HepG2 (cell line): ENCODE results near the gene PKP3. TPM values are rescaled to one million over a fixed set of nuclear protein-coding genes. Genes with fewer than 3 reads are reported as not detected.

ENCODE experiments used
- ARNT2 ChIP-seq: sonication (generic); formaldehyde crosslinking; IDR thresholded peaks from 2 replicates; pipeline ENCODE4 v1.8.0; 2022; ENCODE audit warnings: mild to moderate bottlenecking, low read depth, missing genetic modification reagents, moderate library complexity
- DR1 ChIP-seq: sonication (generic); formaldehyde crosslinking; IDR thresholded peaks from 2 replicates; pipeline ENCODE4 v1.8.0; 2021; ENCODE audit warnings: mild to moderate bottlenecking, missing genetic modification reagents, inconsistent platforms
- EHMT2 ChIP-seq: fragments of 200-600 bp; sonication (generic); IDR thresholded peaks from 2 replicates; pipeline ENCODE4 v1.7.0; 2017; ENCODE audit warnings: antibody characterized with exemption, low read depth, low read length, borderline replicate concordance
- FOXK1 ChIP-seq: sonication (generic); formaldehyde crosslinking; IDR thresholded peaks from 2 replicates; pipeline ENCODE4 v1.4.0; 2020; ENCODE audit warnings: low read depth, missing genetic modification reagents, borderline replicate concordance
- GATAD1 ChIP-seq: IDR thresholded peaks from 2 replicates; pipeline ENCODE4 v1.6.1; 2016; ENCODE audit warnings: missing genetic modification reagents, missing compliant biosample characterization
- HDAC2 ChIP-seq: sonication (generic); formaldehyde crosslinking; IDR thresholded peaks from 2 replicates; pipeline ENCODE4 v1.4.0; 2020; ENCODE audit warnings: missing genetic modification reagents
- MAF1 ChIP-seq: sonication (generic); formaldehyde crosslinking; IDR thresholded peaks from 2 replicates; pipeline ENCODE4 v1.5.0; 2020; ENCODE audit warnings: missing genetic modification reagents, borderline replicate concordance
- NR2F6 ChIP-seq, 2 experiments: IDR thresholded peaks; 2 replicates each; pipeline ENCODE4 v1.6.1; 2016; ENCODE audit warnings: antibody characterized with exemption in 1 of 2, mild to moderate bottlenecking in 1 of 2
- RFX3 ChIP-seq: IDR thresholded peaks from 2 replicates; pipeline ENCODE4 v1.6.1; 2016; ENCODE audit warnings: missing biosample characterization, missing genetic modification reagents
- RXRA ChIP-seq: sonication (generic); formaldehyde crosslinking; IDR thresholded peaks from 2 replicates; pipeline ENCODE4 v1.5.1; 2020; ENCODE audit warnings: missing genetic modification reagents
- SMAD9 ChIP-seq: sonication (generic); formaldehyde crosslinking; IDR thresholded peaks from 2 replicates; pipeline ENCODE4 v1.5.1; 2020; ENCODE audit warnings: mild to moderate bottlenecking, missing genetic modification reagents
- SOX5 ChIP-seq: IDR thresholded peaks from 2 replicates; pipeline ENCODE4 v1.6.1; 2016; ENCODE audit warnings: borderline replicate concordance
- SOX6 ChIP-seq, 2 experiments: fragments of 450-650 bp in 1 of 2; sonication (generic) in 1 of 2; formaldehyde crosslinking in 1 of 2; IDR thresholded peaks; 2 replicates each; pipeline versions ENCODE4 v1.4.0 to v1.6.1; 2017 to 2020; ENCODE audit warnings: antibody characterized with exemption in 1 of 2, mild to moderate bottlenecking in 1 of 2, missing genetic modification reagents in 1 of 2
- SP2 ChIP-seq: sonication (generic); formaldehyde crosslinking; IDR thresholded peaks from 2 replicates; pipeline ENCODE4 v1.5.1; 2020; ENCODE audit warnings: mild to moderate bottlenecking, missing genetic modification reagents
- TARDBP ChIP-seq: sonication (generic); formaldehyde crosslinking; IDR thresholded peaks from 2 replicates; pipeline ENCODE4 v1.8.0; 2022; ENCODE audit warnings: mild to moderate bottlenecking, missing genetic modification reagents
- TEAD3 ChIP-seq: optimal IDR thresholded peaks from 2 replicates; pipeline ENCODE3; 2016; ENCODE audit warnings: borderline replicate concordance
- ZBTB38 ChIP-seq: sonication (generic); formaldehyde crosslinking; IDR thresholded peaks from 2 replicates; pipeline ENCODE4 v1.5.1; 2020; ENCODE audit warnings: mild to moderate bottlenecking, missing genetic modification reagents
- ZMYM4 ChIP-seq: sonication (generic); formaldehyde crosslinking; IDR thresholded peaks from 2 replicates; pipeline ENCODE4 v1.8.1; 2023; ENCODE audit warnings: mild to moderate bottlenecking, missing genetic modification reagents
- ZNF160 ChIP-seq: sonication (generic); formaldehyde crosslinking; IDR thresholded peaks from 2 replicates; pipeline ENCODE4 v1.8.0; 2022; ENCODE audit warnings: mild to moderate bottlenecking, inconsistent platforms, missing genetic modification reagents
- ZNF333 ChIP-seq: sonication (generic); formaldehyde crosslinking; IDR thresholded peaks from 2 replicates; pipeline ENCODE4 v1.4.0; 2020; ENCODE audit warnings: mild to moderate bottlenecking, missing genetic modification reagents, borderline replicate concordance
- ZNF431 ChIP-seq: sonication (generic); formaldehyde crosslinking; IDR thresholded peaks from 2 replicates; pipeline ENCODE4 v1.9.0; 2022; ENCODE audit warnings: missing genetic modification reagents, low read depth, mild to moderate bottlenecking, borderline replicate concordance
- ZNF556 ChIP-seq: sonication (generic); formaldehyde crosslinking; IDR thresholded peaks from 2 replicates; pipeline ENCODE4 v1.4.0; 2020; ENCODE audit warnings: mild to moderate bottlenecking, missing genetic modification reagents, borderline replicate concordance
- ZNF775 ChIP-seq: sonication (generic); formaldehyde crosslinking; IDR thresholded peaks from 2 replicates; pipeline ENCODE4 v1.4.0; 2020; ENCODE audit warnings: missing genetic modification reagents, mild to moderate bottlenecking, moderate library complexity, borderline replicate concordance
- ZNF782 ChIP-seq: sonication (generic); formaldehyde crosslinking; IDR thresholded peaks from 2 replicates; pipeline ENCODE4 v1.4.0; 2020; ENCODE audit warnings: missing genetic modification reagents, mild to moderate bottlenecking, borderline replicate concordance
- ZNF788 ChIP-seq: sonication (generic); formaldehyde crosslinking; IDR thresholded peaks from 2 replicates; pipeline ENCODE4 v1.5.0; 2020; ENCODE audit warnings: mild to moderate bottlenecking, missing genetic modification reagents, borderline replicate concordance
- ZSCAN12 ChIP-seq: sonication (generic); formaldehyde crosslinking; IDR thresholded peaks from 2 replicates; pipeline ENCODE4 v1.9.0; 2021; ENCODE audit warnings: mild to moderate bottlenecking, missing genetic modification reagents
- polyA plus RNA-seq, 8 experiments: library from polyadenylated mRNA; depleted of rRNA in 3 of 8; stranded (reverse) in 7 of 8; unstranded in 1 of 8; fragments of >200 nt; fragmentation: Illumina TruSeq in 4 of 8; extraction: Trizol in 4 of 8; gene quantifications; 2 replicates each; pipeline versions ENCODE4 v1.2.1 to v1.2.3, GENCODE V29; 2011 to 2016; ENCODE audit warnings: low read depth in 4 of 8, missing spikeins in 1 of 8, mixed read lengths in 1 of 8; ENCODE audit not compliant: insufficient read depth in 1 of 8
- total RNA-seq, 5 experiments: library from RNA; depleted of rRNA; stranded (reverse); fragments of >200 nt; fragmentation: Illumina TruSeq; extraction: Trizol; gene quantifications; 2 replicates each; pipeline ENCODE4 v1.2.3, GENCODE V29; 2016; ENCODE audit warnings: low read depth in 1 of 5
- TF ChIP-seq, protein P1 (sequence below): sonication (generic); formaldehyde crosslinking; IDR thresholded peaks from 2 replicates; pipeline ENCODE4 v1.4.0; 2020; ENCODE audit warnings: missing genetic modification reagents, low read depth, mild to moderate bottlenecking, borderline replicate concordance
- TF ChIP-seq, protein P2 (sequence below): sonication (generic); formaldehyde crosslinking; IDR thresholded peaks from 2 replicates; pipeline ENCODE4 v1.5.0; 2020; ENCODE audit warnings: missing genetic modification reagents, mild to moderate bottlenecking, borderline replicate concordance
- TF ChIP-seq, protein P3 (sequence below): sonication (generic); formaldehyde crosslinking; IDR thresholded peaks from 2 replicates; pipeline ENCODE4 v1.4.0; 2020; ENCODE audit warnings: missing genetic modification reagents

Gene PKP3
- total and polyA plus RNA-seq, 2 of the 13 experiments (the other 11 are each of a cell fraction or from before 2014, with no cell fraction given), result 18.0 to 28.7 TPM

DNA sequence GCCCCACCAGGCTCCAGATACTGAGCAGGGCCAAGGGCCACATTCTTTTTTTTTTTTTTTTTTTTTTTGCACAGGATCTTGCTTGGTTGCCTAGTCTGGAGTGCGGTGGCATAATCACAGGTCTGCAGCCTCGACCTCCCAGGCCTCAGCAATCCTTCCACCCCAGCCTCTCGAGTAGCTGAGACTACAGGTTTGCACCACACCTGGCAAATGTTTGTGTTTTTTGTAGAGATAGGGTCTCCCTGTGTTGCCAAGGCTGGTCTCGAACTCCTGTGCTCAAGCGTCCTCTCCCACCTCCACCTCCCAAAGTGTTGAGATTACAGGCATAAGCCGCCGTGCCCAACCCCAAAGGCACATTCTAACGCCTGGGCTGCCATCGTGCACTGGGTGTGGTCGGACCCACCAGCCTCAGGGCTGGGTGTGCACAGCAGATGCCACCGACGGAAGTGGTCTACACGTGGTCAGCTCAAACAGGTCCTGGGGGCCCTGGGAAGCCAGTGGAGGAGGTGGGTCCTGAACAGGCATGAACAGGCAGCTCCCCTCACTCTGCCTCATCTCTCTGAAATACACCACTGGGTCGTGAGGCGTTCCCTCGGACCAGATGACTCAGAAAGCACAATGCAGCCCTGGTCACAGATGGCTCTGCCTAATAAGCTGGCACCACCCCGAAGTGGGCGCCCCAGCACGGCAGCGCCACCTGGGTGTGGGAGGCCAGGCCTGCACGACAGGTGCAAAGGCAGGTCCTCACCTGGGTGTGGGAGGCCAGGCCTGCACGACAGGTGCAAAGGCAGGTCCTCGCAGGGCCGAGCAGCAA lies 29.9 kb upstream of the PKP3 start (continued):
- TF ChIP-seq, protein P1, sequence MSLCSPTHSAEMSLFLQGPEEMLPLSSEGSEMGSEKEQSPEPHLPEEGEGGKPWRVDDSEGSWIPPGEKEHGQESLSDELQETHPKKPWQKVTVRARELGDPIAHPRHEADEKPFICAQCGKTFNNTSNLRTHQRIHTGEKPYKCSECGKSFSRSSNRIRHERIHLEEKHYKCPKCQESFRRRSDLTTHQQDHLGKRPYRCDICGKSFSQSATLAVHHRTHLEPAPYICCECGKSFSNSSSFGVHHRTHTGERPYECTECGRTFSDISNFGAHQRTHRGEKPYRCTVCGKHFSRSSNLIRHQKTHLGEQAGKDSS (CRISPR knock-in tag), result peak; percentile 37; the same call in 1 of the 2 replicates
- TF ChIP-seq MAF1 (CRISPR knock-in tag), result no peak
- TF ChIP-seq EHMT2, result no peak
- peak; percentile 63 for TF ChIP-seq RXRA (CRISPR knock-in tag)
- TF ChIP-seq ZNF775, result no peak
- TF ChIP-seq RFX3 (CRISPR knock-in tag), result no peak
- no peak for TF ChIP-seq ZNF160 (CRISPR knock-in tag)
- no peak for TF ChIP-seq ZNF431
- TF ChIP-seq, protein P2, sequence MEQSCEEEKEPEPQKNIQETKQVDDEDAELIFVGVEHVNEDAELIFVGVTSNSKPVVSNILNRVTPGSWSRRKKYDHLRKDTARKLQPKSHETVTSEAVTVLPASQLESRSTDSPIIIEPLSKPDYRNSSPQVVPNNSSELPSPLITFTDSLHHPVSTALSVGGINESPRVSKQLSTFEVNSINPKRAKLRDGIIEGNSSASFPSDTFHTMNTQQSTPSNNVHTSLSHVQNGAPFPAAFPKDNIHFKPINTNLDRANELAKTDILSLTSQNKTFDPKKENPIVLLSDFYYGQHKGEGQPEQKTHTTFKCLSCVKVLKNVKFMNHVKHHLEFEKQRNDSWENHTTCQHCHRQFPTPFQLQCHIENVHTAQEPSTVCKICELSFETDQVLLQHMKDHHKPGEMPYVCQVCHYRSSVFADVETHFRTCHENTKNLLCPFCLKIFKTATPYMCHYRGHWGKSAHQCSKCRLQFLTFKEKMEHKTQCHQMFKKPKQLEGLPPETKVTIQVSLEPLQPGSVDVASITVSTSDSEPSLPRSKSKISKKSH, result peak; percentile 46
- TF ChIP-seq ZBTB38, result peak; percentile 43; the same call in 1 of the 2 replicates
- no peak for TF ChIP-seq ZSCAN12
- TF ChIP-seq ZNF333, result no peak; the same call in 1 of the 2 replicates
- no peak for TF ChIP-seq TARDBP (CRISPR knock-in tag)
- peak; percentile 55 for TF ChIP-seq TEAD3 (CRISPR knock-in tag)
- peak; percentile 41; the same call in 1 of the 2 replicates for TF ChIP-seq HDAC2 (CRISPR knock-in tag)
- peak; percentile 74 for TF ChIP-seq GATAD1
- no peak for TF ChIP-seq ZNF782
- TF ChIP-seq SMAD9, result no peak
- no peak; the same call in 1 of the 2 replicates for TF ChIP-seq ZNF788
- TF ChIP-seq NR2F6 (IDR thresholded peaks at IDR 0.05), result no peak
- TF ChIP-seq NR2F6 (CRISPR knock-in tag; IDR thresholded peaks at IDR 0.05), result 0 out of 2 replicates have a peak, but pooled peaks have one; percentile 28
- no peak for TF ChIP-seq SOX5
- TF ChIP-seq ARNT2 (CRISPR knock-in tag), result no peak
- no peak for TF ChIP-seq FOXK1
- TF ChIP-seq, protein P3, sequence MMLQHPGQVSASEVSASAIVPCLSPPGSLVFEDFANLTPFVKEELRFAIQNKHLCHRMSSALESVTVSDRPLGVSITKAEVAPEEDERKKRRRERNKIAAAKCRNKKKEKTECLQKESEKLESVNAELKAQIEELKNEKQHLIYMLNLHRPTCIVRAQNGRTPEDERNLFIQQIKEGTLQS, result no peak
- peak; percentile 83 for TF ChIP-seq ZMYM4 (CRISPR knock-in tag)
- no peak for TF ChIP-seq SOX6 (IDR thresholded peaks at IDR 0.05)
- 0 out of 2 replicates have a peak, but pooled peaks have one; percentile 18 for TF ChIP-seq SOX6 (CRISPR knock-in tag; IDR thresholded peaks at IDR 0.05)
- TF ChIP-seq SP2 (CRISPR knock-in tag), result no peak
- TF ChIP-seq ZNF556 (CRISPR knock-in tag), result peak; percentile 49; the same call in 1 of the 2 replicates
- 0 out of 2 replicates have a peak, but pooled peaks have one; percentile 43 for TF ChIP-seq DR1 (CRISPR knock-in tag)
